Neural cell (in vitro differentiated cells): ENCODE data around the gene AJUBA.

Experiments used
- CTCF ChIP-seq: fragments of 450-650 bp; IDR thresholded peaks from 2 replicates; pipeline ENCODE4 v1.5.1; 2014; ENCODE audit warnings: antibody characterized with exemption, mild to moderate bottlenecking, moderate library complexity; ENCODE audit not compliant: poor library complexity, severe bottlenecking
- EP300 ChIP-seq: fragments of 450-650 bp; conservative IDR thresholded peaks from 2 replicates; pipeline ENCODE4 v1.6.1; 2014; ENCODE audit warnings: antibody characterized with exemption, mild to moderate bottlenecking, moderate library complexity; ENCODE audit not compliant: poor library complexity, severe bottlenecking

DNA sequence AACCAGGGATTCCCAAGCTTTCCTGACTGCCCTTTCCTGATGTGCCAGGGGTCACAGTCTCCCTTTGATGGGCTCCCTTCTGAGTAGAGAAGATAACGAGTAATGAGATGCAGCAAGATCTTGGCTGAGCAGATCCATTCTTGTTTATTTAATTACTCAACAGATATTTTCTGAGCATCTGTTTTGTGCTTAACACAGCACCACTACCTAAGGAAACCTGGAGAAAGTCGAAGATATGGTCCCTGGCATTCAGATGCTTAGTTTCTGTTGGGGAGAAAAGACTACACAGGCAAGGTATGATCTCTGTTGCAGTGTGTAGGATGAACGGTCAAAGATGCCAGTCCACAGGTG is 3.9 kb downstream of the AJUBA start:
- TF ChIP-seq CTCF = no peak
- no peak for TF ChIP-seq EP300
